ENCODE data around the gene PREB.
A peak's percentile ranks its signal among the peaks of the same experiment; 100 is the strongest.
"Not testable (repeated sequence)": the region's sequence is repeated elsewhere in the genome, so short reads cannot be mapped to it uniquely, and the experiment has no call there.

Gene PREB, protein sequence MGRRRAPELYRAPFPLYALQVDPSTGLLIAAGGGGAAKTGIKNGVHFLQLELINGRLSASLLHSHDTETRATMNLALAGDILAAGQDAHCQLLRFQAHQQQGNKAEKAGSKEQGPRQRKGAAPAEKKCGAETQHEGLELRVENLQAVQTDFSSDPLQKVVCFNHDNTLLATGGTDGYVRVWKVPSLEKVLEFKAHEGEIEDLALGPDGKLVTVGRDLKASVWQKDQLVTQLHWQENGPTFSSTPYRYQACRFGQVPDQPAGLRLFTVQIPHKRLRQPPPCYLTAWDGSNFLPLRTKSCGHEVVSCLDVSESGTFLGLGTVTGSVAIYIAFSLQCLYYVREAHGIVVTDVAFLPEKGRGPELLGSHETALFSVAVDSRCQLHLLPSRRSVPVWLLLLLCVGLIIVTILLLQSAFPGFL

DNA sequence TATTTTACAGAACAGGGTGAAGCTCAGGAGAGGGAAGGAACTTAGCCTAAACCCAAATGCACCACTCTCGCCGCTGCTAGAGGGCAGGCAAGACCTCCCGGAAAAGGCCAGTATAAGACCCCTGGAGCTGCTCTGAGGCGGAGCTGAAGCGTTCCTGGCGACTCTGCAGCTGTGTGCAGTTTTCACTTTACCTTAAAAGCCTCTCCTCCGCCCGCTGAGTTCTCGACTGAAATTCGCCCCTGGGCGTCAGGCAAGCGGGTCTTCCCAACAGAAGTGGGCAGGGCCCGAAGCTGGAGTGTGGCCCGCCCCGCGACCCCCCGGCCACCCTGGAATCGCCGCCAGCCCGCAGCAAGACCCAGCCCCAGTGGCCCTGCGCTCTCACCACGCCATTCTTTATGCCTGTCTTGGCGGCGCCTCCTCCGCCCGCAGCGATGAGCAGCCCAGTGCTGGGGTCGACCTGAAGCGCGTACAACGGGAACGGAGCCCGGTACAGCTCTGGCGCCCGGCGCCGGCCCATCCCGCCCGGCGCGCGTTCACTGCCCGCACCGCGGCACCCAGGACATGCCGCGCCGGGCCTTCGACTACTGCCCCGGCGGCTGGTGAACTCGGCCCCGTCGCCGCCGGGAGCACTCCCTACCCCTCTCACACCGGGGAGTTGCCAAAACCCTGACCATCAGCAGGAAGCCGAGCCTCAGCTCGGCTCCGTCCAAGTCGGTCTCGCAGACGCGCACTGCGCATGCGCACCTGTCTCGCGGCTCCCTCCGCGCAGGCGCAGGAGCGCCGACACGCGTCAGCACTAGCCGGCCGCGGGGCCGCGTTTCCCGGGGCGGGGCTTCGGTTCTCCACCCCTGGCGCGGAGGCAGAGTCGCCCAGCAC is at the start of gene PREB:
PREB (minus strand) TSS at position 732 of the 876 bp plus-strand sequence; CDS start at position 517, 215 bp downstream.
- peak; percentile 96 for DNase-seq

DNA sequence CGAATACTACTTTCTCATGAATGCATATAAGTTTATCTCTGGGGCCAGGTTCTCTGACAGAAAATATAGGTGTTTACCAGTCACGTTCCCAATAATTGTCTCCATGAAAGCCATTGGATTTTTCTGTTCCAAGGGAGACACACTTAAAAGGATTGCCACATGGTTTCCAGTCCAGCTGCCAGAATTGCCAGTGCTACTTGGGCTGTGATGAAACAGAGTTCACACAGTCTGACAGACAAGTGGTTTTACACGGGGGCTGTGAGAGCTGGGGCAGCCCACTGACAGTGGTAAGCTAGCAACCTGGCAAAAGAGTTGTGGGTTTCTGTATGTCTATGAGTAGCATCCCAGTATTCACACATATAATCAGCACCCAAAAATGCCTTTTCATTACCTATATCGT is 49.7 kb upstream of the PREB start:
- DNase-seq, result no peak

DNA sequence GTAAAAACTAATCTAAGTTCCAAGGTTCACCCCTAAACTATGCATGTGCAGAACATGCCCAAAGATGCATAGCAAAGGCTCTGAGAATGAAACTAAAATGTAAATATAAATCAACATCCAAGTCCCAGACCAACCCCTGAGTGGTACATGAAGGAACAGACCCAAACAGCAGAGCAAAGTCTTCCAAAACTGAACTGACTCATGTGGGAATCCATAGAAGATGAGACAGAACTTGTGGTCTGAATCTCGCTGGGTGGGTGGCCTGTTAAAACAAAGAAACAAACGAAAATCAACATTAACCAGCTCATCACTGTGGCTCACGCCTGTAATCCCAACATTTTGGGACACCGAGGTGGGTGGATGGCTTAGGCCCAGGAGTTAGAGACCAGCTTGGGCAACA is 47.9 kb upstream of the PREB start:
- no peak for DNase-seq

DNA sequence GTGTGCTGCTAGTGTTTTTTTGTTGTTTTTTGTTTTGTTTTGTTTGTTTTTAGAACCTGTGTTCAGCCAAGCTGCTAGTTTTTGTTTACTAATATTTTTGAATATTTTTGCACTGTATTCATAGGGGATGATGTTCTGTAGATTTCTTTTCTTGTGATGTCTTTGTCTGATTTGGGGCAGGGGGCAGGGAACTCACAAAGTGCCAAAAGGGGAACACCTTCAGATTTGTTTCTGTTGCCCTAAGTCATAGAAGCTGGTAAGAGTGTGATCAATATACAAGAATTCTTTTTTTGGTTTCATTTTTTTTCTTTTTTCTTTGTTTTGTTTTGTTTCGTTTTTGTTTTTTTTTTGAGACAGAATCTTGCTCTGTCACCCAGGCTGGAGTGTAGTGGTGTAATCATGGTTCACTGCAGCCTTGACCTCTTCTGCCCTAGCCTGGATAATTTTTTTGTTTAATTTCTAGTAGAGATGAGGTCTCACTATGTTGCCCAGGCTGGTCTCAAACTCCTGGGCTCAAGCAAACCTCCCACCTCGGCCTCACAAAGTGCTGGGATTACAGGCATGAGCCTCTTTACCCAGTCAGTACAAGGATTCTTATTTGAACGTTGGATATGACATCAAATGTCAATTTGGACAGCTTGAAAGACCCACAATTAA is 45.0 kb upstream of the PREB start:
- no peak for DNase-seq

DNA sequence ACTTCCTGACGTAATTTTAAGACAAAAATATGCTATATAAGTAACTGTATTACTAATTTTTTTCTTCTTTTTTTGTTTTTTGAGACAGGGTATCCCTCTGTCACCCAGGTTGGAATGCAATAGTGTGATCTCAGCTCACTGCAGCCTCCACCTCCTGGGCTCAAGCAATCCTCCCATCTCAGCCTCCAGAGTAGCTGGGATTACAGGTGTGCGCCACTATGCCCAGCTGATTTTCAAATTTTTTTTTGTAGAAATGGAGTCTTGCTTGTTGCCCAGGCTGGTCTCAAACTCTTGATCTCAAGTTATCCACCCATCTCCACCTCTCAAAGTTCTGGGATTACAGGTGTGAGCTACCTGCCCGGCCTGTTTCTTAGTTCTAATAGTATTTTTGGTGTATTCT is 44.0 kb upstream of the PREB start:
- DNase-seq, result no peak

DNA sequence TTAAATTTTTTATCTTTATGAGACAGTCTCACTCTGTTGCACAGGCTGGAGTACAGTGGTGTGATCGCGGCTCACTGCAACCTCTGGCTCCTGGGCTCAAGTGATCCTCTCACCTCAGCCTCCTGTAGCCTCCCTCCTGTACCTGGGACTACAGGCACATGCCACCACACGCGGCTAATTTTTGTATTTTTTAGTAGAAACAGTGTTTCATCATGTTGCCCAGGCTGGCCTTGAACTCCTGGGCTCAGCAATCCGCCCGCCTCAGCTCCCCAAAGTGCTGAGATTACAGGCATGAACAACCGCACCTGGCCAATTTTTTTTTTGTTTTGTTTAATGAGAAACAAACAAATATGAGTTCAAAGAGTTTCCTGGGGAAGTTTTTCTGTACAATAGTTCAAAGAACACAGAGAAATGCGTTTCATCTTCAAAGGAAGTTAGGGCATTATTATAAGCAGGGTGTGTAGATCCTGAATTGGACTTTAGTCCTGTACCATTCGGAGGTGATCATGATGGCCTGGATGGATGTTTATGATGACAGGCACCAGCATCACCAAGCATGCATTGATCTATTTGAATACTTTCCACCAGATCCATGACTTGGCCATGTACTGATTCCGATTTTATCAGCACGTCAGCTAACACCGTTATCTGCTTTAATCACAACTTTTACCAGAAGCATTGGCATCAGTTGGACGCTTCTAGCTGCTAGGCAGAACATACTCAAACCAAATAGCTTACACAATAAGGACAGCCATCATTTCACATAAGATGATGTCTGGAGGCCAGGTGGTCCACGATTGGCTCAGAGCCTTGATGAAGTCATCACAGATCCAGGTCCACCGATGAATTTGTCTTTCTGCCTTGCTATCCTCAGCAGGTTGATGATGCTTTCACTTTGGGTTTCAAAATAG is 43.3 kb upstream of the PREB start:
- DNase-seq, result no peak

DNA sequence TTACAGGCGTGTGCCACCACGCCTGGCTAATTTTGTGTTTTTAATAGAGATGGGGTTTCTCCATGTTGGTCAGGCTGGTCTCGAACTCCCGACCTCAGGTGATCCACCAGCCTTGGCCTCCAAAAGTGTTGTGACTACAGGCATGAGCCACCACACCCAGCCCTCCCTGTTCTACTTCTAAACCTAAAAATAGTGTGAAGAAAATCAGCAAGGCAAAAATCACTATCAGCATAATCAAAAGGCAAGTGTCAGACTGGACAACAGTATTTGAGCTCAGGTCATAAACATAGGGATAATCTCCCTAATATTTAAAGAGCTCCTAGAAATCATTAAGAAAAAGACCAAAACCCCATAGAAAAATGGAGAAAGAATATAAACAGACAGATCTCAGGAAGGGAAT is 41.3 kb upstream of the PREB start:
- DNase-seq, result not testable (repeated sequence)

DNA sequence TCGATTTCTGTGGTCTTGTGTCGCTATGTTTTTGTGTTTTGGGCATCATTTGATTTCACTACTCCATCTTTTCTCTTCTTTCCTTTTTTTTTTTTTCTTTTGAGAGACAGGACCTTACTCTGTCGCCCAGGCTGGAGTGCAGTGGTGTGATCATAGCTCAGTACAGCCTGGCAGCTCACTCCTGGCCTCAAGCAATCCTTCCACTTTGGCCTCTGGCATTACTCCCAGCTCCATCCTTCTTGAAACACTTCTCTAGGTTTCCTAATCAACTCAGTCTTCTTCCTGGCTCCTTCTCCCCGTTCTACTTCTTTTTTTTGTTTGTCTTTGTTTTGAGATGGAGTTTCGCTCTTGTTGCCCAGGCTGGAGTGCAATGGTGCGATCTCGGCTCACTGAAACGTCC is 40.9 kb upstream of the PREB start:
- DNase-seq, result no peak

DNA sequence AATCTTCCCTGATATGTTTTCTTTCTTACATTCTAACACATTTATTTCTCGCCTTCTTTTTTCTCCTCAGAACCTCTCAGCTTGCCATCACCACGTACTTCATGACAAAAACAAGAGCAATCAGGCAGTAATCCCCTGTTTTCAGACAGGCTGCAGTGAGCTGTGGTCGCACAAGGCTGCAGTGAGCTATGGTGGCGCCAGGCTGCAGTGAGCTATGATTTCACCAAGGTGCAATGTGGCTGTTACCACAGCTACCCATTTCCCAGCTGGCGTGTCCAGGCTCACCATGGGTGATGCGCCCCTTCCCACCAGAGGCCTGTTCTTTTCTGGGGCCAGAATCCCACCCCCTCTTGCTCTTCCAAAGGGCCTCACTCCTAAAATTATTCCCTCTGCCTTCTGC is 40.2 kb upstream of the PREB start:
- DNase-seq, result no peak

DNA sequence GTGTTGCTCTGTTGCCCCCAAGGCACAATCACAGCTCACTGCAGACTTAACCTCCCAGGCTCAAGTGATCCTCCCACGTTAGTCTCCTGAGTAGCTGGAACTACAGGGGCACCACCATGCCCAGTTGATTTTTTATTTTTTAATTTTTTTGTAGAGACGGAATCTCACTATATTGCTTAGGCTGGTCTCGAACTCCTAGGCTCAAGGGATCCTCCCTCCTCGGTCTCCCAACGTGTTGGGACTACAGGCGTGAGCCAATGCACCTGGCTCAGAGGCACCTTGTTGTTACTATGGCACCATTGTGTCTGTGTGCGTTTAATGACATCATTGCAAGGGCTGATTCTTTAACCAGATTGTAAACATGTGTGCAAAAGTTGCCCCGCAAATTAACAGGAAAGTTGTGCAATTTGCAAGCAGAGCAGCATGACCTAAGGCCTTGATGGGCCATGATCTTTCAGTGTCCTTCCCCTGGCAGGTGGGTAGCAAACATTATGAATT is 37.0 kb upstream of the PREB start:
- DNase-seq, result no peak

DNA sequence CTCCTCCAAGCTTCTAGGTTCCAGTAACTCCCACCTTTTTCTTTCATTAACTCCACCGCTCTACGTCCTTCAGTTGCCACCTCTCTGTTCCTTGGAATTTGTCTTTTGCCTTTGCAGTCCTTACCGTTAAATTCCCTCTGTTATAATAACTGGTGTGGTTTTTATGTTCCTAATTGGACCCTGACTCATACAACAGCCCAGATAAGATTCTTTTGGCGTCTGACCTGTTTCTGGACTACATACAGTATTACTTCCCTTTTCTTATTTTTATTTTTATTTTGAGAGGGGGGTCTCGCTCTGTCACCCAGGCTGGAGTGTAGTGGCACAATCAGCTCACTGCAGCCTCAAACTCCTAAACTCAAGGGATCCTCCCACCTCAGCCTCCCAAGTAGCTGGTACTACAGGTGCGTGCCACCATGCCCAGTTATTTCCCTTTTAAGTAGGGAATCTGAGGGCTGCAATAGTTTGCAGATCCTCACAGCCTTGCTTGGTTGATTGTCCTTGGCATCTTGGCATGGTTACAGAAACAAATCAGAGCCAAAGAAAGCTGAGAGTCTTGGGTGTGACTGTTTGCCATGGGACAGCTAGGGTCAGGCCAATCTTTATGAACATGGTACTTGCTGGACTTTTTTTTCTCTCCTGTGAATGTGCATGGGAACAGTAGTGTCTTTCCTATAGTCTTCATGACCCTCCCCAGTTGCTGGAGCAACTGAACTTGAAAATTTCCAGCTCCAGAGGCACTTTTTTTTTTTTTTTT is 36.3 kb upstream of the PREB start:
- no peak for DNase-seq

DNA sequence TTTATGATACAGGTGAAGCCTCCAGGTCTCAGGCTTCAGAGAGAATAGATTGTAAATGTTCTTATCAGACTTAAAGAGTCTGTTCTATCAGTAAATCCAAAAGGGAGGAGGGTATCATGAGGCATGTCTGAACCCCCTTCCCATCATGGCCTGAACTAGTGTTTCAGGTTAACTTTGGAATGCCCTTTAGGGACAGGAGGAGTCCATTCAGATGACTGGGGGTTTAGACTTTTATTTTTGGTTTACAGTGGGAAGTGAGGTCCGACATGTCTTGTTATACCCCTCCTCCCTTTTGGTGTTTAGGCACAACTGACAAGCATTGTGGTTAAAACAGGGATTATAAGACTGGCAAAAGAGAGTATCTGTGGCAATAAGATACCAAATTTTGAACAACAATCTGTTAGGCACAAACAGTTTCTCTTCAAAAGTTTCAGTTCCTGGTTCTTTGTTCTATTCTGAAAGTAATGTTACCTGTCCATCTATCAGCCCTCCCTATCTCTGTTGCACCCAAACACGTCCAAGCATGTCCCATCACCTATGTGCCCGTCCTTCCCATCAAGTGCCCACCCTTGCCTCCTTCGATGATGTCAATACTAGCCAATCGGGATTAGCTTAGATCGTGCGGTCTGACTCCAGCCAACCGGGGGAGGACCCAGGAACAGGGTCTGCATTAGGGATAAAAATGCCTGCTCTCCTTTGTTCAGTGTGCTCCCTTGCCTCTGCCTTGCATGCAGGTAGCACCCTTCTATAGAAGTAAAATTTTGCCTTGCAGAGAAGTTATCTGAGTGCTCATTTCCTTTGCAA is 30.7 kb upstream of the PREB start:
- DNase-seq, result no peak

DNA sequence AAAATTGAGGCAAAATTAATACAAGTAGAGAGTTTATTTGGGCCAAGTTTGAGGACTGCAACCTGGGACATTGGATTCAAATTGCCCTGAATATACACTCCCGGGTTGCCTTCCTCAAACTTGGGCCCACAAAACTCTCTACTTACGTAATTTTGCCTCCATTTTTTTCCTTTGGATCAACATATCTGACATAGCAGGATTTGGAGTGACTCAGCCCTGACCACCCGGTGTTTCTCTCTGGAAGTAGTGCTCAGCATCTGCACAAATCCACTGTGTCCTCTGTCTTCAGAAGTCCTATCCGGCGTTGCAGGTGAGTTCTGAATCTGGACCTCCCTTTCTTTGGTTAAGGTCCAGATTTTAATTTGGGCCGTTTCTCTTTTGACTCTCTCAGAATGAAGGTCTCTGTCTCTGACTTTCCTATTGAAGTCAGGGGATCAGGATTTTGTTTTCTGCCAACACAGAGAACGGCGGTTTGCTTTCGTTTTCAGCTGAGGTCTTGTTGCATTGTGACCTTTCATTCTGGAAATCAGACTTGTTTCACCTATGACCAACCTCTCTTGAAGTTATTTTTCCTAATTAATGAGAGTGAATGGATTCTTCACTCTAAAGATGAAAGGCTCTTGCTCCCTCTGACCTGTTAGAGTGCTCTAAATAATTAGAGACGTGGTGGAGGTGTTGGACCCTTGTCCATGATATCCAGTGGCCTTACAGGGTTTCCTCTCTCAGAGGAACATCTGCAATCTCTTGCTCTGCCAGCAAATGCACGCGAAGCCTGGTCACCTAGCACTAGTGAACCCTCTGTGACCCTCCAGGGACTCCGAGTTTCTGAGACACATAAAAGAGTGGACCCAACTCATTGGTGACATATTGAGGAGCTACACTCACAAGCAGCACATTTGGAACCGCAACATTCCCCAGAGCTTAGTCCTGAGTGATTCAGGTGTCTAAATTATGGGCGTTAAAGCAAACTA is 28.0 kb upstream of the PREB start:
- DNase-seq, result no peak

DNA sequence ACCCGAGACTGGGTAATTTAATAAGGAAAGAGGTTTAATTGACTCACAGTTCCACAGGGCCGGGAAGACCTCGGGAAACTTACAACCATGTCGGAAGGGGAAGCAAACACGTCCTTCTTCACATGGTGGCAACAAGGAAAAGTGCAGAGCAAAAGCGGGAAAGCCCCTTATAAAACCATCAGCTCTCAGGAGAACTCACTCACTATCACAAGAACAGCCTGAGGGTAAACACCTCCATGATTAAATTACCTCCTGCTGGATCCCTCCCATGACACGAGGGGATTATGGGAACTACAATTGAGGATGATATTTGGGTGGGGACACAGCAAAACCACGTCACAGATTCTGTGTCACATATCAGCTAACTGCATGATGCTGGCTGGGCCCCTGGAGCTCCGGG is 25.8 kb upstream of the PREB start:
- no peak for DNase-seq

DNA sequence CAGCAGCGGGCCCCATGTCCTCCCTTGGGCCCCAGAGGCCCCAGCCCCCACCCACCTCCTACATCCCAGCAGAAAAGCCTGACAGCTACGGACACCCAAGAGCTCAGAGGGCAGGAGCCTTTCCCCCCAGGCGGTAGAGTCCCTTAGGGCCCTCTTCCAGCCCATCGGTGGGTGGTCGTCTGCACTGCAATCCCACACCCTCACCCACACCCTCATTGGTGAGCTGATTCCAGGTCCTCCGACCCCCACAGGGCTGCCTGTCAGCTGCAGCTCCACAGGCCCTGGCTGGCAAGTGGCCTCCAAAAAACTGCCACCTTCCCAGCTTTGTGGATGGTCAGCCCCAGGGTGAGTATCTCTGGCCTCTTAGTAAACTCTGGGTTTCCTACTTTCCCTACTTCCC is 24.8 kb upstream of the PREB start:
- no peak for DNase-seq

DNA sequence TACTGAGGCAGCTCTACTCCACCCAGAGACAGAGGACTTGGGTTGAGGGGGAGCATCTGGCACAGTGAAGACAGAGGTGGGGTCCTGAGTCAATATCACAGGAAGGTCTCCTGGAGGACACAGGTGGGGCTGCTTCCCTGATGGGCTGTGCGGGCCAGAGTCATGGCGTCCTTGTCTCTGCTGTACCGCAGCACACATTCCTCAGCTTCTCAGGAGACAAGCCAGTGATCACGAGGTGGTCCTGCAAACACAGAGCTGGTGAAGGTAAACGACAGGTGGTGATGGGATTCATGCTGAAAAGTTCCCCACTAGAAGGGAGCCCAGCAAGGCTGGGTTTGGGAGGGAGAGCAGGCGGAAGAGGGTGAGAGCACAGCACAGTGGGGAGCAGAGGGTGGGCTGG is 24.0 kb upstream of the PREB start:
- no peak for DNase-seq

DNA sequence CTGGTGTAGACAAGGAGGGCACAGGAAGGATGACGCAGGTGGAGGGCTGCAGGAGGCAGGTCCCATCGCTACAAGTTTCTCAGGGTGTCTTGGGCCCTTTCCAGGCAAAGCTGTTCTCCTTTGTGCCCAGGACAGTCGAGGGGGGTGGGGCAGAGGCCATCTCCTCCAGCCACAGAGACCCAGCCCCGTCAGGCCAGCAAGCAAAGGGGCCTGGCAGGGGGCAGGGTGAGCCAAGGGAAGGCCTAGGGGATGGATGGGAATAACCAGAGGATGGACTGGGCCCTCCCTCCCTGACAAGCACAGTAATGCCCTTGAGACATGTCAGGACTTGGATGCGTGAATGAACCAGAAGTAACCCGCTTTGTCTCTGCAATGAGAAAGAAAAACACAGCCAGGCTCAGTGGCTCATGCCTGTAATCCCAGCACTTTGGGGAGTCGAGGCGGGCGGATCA is 20.7 kb upstream of the PREB start:
- DNase-seq, result no peak

DNA sequence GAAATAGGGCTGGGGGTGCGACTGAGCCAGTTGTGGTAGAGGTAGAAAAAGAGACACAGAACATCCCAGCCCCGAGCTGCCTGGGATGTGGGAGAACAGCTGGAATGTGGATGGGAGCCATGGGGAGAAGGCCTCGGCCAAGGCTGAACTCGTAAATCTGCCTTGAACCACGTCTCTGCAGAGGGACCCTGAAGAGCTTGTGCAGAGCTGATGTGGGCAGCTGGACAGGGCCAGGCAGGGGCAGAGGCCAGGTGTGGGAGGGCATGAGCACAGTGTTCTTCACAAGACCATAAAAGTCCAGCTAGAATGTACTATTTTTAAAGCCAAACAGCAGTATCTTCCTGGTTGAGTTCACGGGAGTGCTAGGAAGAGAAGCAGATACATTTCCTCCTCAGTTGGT is 20.1 kb upstream of the PREB start:
- DNase-seq, result no peak

DNA sequence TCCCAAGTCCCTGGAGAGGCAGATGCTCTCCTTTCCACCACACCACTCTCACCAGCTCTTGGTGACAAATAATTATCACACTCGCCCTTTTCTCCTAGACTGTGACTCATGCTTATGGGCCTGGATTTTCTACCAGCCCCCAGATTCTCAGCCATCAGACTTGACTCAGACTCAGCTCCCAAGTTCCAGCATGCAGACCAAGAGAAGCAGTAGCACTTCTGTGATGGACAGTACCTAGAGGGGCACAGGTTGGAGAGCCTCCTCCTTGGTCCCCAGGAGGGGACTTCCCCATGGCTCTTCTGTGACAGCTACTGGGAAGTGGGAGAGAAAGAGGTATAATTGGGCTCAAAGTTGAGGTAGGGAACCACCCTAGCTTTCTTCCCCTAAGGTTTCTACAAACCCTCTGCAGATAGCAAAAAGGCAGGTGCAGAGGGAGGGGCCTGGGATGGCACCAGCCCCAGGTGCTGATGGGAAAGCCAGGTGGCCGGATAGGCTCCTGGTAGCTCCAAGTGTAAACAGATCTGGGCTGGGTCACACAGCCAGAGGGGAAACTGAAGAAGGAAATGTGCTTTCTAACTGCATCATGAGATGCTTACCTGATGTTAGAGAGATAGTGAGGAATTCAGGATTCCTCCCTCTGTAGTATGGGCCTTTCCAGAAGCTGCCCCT is 18.5 kb upstream of the PREB start:
- DNase-seq, result no peak
